Dermis microvascular lymphatic vessel endothelial cell (primary cell): ENCODE measurements around the gene MYBPC1. TPM values are rescaled to one million over a fixed set of nuclear protein-coding genes. Genes with fewer than 3 reads are reported as not detected.
"Not testable (repeated sequence)": the region's sequence is repeated elsewhere in the genome, so short reads cannot be mapped to it uniquely, and the experiment has no call there.

ENCODE experiments used
- DNase-seq, 2 donors: peaks; one replicate each; pipeline versions ENCODE4 v3.0.0 to v3.0.0-alpha.2; 2010; ENCODE audit warnings: low read depth in 2 of 2
- total RNA-seq: library from RNA; depleted of rRNA; stranded (reverse); fragments of >200 nt; gene quantifications from 2 replicates; pipeline ENCODE4 v1.2.1, GENCODE V29; 2014

The MYBPC1 gene, protein sequence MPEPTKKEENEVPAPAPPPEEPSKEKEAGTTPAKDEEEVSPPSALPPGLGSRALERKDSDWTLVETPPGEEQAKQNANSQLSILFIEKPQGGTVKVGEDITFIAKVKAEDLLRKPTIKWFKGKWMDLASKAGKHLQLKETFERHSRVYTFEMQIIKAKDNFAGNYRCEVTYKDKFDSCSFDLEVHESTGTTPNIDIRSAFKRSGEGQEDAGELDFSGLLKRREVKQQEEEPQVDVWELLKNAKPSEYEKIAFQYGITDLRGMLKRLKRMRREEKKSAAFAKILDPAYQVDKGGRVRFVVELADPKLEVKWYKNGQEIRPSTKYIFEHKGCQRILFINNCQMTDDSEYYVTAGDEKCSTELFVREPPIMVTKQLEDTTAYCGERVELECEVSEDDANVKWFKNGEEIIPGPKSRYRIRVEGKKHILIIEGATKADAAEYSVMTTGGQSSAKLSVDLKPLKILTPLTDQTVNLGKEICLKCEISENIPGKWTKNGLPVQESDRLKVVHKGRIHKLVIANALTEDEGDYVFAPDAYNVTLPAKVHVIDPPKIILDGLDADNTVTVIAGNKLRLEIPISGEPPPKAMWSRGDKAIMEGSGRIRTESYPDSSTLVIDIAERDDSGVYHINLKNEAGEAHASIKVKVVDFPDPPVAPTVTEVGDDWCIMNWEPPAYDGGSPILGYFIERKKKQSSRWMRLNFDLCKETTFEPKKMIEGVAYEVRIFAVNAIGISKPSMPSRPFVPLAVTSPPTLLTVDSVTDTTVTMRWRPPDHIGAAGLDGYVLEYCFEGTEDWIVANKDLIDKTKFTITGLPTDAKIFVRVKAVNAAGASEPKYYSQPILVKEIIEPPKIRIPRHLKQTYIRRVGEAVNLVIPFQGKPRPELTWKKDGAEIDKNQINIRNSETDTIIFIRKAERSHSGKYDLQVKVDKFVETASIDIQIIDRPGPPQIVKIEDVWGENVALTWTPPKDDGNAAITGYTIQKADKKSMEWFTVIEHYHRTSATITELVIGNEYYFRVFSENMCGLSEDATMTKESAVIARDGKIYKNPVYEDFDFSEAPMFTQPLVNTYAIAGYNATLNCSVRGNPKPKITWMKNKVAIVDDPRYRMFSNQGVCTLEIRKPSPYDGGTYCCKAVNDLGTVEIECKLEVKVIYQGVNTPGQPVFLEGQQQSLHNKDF
- not detected in 2 replicates for total RNA-seq

GRCh38 chr12:101594700-101595099, at the start of gene MYBPC1:
Gene MYBPC1 (plus strand): TSS chr12:101594971. CDS start chr12:101595071, 100 bp downstream.
- no peak for DNase-seq

GRCh38 chr12:101551362-101552114, 43.2 kb upstream of the MYBPC1 start:
- DNase-seq = no peak

- DNase-seq = no peak
Measured at GRCh38 chr12:101552277-101552676, 42.5 kb upstream of the MYBPC1 start.

- no peak for DNase-seq
Measured at GRCh38 chr12:101557094-101557493, 37.7 kb upstream of the MYBPC1 start.

GRCh38 chr12:101558726-101559125, 36.0 kb upstream of the MYBPC1 start:
- DNase-seq = not testable (repeated sequence)

DNA sequence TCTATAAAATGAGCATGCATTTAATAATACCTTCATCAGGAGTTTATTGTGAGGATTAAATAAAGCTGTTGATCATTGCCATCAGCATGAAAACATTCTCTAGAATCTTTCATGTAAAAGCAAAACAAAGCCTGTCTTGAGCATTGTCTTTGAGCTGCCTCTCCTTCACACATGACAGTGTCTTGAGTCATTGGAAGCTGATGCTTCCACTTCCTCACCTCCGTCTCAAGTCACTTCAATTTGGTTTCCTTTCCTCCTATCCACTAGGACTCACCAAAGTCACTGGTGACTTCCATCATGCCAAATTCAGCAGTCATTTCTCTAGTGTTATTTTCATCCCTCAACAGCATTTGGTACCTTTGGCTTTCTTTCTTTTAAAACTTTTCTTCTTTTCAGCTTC, 31.6 kb upstream of the MYBPC1 start:
- DNase-seq = no peak

- no peak for DNase-seq
Measured at GRCh38 chr12:101564912-101565311, 29.9 kb upstream of the MYBPC1 start.

GRCh38 chr12:101566318-101566717, 28.5 kb upstream of the MYBPC1 start:
- no peak for DNase-seq

GRCh38 chr12:101567918-101568317, 26.9 kb upstream of the MYBPC1 start:
- DNase-seq = no peak

GRCh38 chr12:101570047-101570446, 24.7 kb upstream of the MYBPC1 start:
- DNase-seq = peak; percentile 7 to 25

- no peak for DNase-seq
Measured at GRCh38 chr12:101571105-101571504, 23.7 kb upstream of the MYBPC1 start.

- no peak for DNase-seq
Measured at GRCh38 chr12:101573743-101574142, 21.0 kb upstream of the MYBPC1 start.

DNA sequence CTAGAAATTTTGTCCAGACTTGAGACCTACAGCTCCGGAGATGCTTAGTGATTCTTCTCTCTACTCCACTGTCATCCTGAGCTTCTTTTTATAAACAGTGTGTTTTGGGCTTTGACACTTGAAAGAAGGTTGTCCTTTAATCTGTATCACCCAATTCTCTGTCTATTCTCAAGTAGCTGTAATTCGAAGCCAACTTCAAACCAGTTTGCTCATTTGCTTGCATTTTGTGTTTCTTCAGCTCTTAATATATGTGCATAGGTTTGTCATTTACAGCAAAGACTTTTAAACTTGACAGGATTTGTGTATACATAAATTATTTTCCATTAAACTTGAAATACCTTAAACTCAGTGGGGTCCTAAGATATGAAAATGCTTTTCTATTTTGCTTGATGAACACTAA, 16.4 kb upstream of the MYBPC1 start:
- DNase-seq = no peak

- DNase-seq = no peak
Measured at GRCh38 chr12:101581190-101581589, 13.6 kb upstream of the MYBPC1 start.

GRCh38 chr12:101582937-101583336, 11.8 kb upstream of the MYBPC1 start:
- DNase-seq = no peak

DNA sequence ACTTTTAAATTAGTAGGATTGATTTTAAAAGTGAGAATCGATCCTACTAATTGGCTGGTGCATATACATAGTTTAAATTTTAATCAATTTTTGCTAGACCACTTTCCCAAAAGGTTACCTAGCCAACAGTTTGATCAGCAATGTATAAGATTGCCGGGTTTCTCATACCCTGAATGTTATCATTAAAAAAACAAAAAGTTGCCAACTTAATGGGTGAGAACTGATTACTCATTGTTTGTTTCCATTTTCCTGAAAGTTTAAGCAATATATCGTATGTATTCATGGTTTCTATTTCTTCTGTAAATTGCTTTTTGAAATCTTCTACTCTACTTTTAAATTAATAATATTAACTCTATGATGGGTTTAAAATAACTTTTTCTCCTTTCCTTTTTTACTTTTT, 4.4 kb upstream of the MYBPC1 start:
- DNase-seq = no peak

GRCh38 chr12:101591781-101592180, 3.0 kb upstream of the MYBPC1 start:
- DNase-seq = no peak

DNA sequence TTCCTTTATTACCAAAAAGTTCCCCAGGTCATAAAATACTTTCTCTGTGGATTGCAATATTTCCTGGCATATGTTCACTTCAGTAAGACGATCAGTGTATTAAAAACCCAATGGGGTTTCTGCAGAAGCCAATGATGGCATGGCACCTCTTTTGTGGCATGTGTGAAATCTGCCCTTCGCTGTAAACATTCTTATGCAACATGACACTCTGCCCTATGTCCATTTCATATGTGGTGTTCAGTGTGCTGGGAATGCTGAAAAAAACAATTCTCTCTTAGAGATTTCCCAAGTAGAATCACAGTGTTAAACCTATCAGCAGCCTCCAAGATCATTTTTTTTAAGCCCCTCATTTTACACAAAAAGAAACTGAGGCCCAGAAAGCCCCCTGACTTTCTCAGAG, 2.3 kb upstream of the MYBPC1 start:
- no peak for DNase-seq

GRCh38 chr12:101592921-101593320, 1.9 kb upstream of the MYBPC1 start:
- no peak for DNase-seq

GRCh38 chr12:101596172-101596571, 1.4 kb downstream of the MYBPC1 start:
- DNase-seq = no peak

GRCh38 chr12:101597164-101597563, 2.4 kb downstream of the MYBPC1 start:
- no peak for DNase-seq
